Stimulated activated CD8-positive, alpha-beta memory T cell treated with anti-CD3 and anti-CD28 coated beads, Interleukin-2, amount 100 ng/mL, for 1 hour (primary cell): ENCODE data around the gene PGK2.

ENCODE experiments used
- DNase-seq, 2 donors: peaks; one replicate each; pipeline ENCODE4 v3.0.0-alpha.2; 2020; ENCODE audit warnings: low read depth in 2 of 2

PGK2 gene

GRCh38 chr6:49736017-49736508 is 51.0 kb downstream of the PGK2 start:
- no peak for DNase-seq
